Testis (tissue), 2 donors: ENCODE data around the gene TTK.

Experiments used
- POLR2A ChIP-seq: fragments of 450-650 bp; IDR thresholded peaks from one replicate; pipeline ENCODE4 v1.6.1; 2017; ENCODE audit warnings: antibody characterized with exemption, mild to moderate bottlenecking, moderate library complexity
- TF ChIP-seq, protein P1 (sequence below), 3 experiments: fragments of 450-650 bp in 2 of 3; fragments of 200-600 bp in 1 of 3; sonication (generic) in 1 of 3; IDR thresholded peaks; one replicate each; pipeline ENCODE4 v1.5.1; 2016 to 2019; ENCODE audit warnings: antibody characterized with exemption in 3 of 3, mild to moderate bottlenecking in 2 of 3, moderate library complexity in 1 of 3

DNA sequence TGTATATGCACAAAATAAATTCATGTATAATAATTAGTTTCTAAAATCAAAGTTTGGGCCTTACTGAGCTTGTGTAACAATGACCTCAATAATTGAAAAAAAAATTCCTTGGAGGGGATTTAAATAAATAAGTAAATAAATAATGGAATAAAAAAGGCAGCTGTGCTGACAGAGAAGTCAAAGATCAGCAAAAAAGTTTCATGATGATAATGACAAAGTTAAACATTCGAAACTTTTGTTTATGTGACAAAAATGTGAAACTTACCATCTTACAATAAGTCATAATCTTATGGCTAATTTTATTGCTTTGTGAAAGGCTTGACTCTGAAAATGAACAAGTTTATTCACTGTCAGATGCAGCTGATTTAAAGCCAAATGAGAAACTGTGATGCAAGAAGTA lies 3.1 kb upstream of the TTK start:
- TF ChIP-seq, protein P1, sequence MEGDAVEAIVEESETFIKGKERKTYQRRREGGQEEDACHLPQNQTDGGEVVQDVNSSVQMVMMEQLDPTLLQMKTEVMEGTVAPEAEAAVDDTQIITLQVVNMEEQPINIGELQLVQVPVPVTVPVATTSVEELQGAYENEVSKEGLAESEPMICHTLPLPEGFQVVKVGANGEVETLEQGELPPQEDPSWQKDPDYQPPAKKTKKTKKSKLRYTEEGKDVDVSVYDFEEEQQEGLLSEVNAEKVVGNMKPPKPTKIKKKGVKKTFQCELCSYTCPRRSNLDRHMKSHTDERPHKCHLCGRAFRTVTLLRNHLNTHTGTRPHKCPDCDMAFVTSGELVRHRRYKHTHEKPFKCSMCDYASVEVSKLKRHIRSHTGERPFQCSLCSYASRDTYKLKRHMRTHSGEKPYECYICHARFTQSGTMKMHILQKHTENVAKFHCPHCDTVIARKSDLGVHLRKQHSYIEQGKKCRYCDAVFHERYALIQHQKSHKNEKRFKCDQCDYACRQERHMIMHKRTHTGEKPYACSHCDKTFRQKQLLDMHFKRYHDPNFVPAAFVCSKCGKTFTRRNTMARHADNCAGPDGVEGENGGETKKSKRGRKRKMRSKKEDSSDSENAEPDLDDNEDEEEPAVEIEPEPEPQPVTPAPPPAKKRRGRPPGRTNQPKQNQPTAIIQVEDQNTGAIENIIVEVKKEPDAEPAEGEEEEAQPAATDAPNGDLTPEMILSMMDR (IDR thresholded peaks at IDR 0.05), result no peak
- no peak for TF ChIP-seq POLR2A
